ENCODE results near the gene CSNK1D. TPM values are rescaled to one million over a fixed set of nuclear protein-coding genes. Genes with fewer than 3 reads are reported as not detected.

The CSNK1D gene
- total and polyA plus RNA-seq, 12 donors = 23.7 to 185 (median 125) TPM

- Histone ChIP-seq H3K36me3 (replicated peaks in 1 of 2) (no peaks in the 10 kb centered on the region), H3K27ac (peak overlapping the region; percentile 58 to 97 (median 79)), H3K4me3 (peak overlapping the region in 1 of 4 donors; percentile 44), H3K27me3 (no peaks in the 10 kb centered on the region), H3K4me1 (replicated peaks in 1 of 2) (peaks cover 0 to 37% of the 10 kb centered on the region in 2 donors), H3K9me3 (replicated peaks in 1 of 3) (no peaks in the 10 kb centered on the region)
- peak; percentile 81 to 97 (median 91) for DNase-seq
- 42 to 53% (median 45%) methylated on average over 10 to 19 of the region's 19 CpGs for WGBS, 4 donors
- intact Hi-C loops (cut with DNase I) = loop anchor here in 1 of 2 donors (10.0 kb wide), 1 partner anchor 272 kb away; the partner anchor contains the start of genes CENPX and LRRC45
- TF ChIP-seq POLR2A (IDR thresholded peaks at IDR 0.05) = peak; percentile 34 to 82
- no peak for TF ChIP-seq CTCF (IDR thresholded peaks at IDR 0.05)
Measured at GRCh38 chr17:82297280-82297713, 23.8 kb upstream of the CSNK1D start.

- Histone ChIP-seq H3K27ac (peak overlapping the region; percentile 58 to 97 (median 79)), H3K27me3 (no peaks in the 10 kb centered on the region), H3K4me3 (peak overlapping the region in 1 of 4 donors; percentile 44), H3K9me3 (replicated peaks in 1 of 3) (no peaks in the 10 kb centered on the region), H3K36me3 (replicated peaks in 1 of 2) (no peaks in the 10 kb centered on the region), H3K4me1 (replicated peaks in 1 of 2) (peaks cover 0 to 42% of the 10 kb centered on the region in 2 donors)
- WGBS, 4 donors = 50 to 62% (median 53%) methylated on average over 7 of the region's 7 CpGs
- intact Hi-C loops (cut with DNase I) = loop anchor here in 1 of 2 donors (10.0 kb wide), 1 partner anchor 272 kb away; the partner anchor contains the start of genes CENPX and LRRC45
- no peak for TF ChIP-seq POLR2A (IDR thresholded peaks at IDR 0.05)
- no peak for TF ChIP-seq CTCF (IDR thresholded peaks at IDR 0.05)
- DNase-seq = no peak
Measured at GRCh38 chr17:82296511-82297279, 23.2 kb upstream of the CSNK1D start.

GRCh38 chr17:82295472-82295814, 21.9 kb upstream of the CSNK1D start:
- Histone ChIP-seq H3K9me3 (replicated peaks in 1 of 3) (no peaks in the 10 kb centered on the region), H3K4me3 (no peak overlapping the region), H3K27ac (peak overlapping the region in 1 of 5 donors; percentile 92), H3K27me3 (no peaks in the 10 kb centered on the region), H3K4me1 (replicated peaks in 1 of 2) (peaks cover 0 to 43% of the 10 kb centered on the region in 2 donors), H3K36me3 (replicated peaks in 1 of 2) (no peaks in the 10 kb centered on the region)
- intact Hi-C loops (cut with DNase I) = loop anchor here in 1 of 2 donors (10.0 kb wide), 1 partner anchor 271 kb away; the partner anchor contains the start of genes CENPX and LRRC45
- TF ChIP-seq CTCF (IDR thresholded peaks at IDR 0.05) = no peak
- TF ChIP-seq POLR2A (IDR thresholded peaks at IDR 0.05) = no peak
- 45 to 51% (median 47%) methylated on average over 4 of the region's 4 CpGs for WGBS, 4 donors
- no peak for DNase-seq

- H3K9me3 ChIP-seq (replicated peaks in 1 of 3) = no peaks in the 10 kb centered on the region
- intact Hi-C loops (cut with DNase I) = loop anchor here in 1 of 2 donors (10.0 kb wide), 1 partner anchor 269 kb away; the partner anchor contains the start of genes CENPX and LRRC45
- peaks cover 0 to 43% of the 10 kb centered on the region in 2 donors for H3K4me1 ChIP-seq (replicated peaks in 1 of 2)
- peak overlapping the region in 3 of 5 donors; percentile 68 to 99 (median 81) for H3K27ac ChIP-seq
- peak overlapping the region in 1 of 4 donors; percentile 96 for H3K4me3 ChIP-seq
- DNase-seq = no peak
- WGBS, 4 donors = 87 to 89% (median 87%) methylated on average over 15 of the region's 15 CpGs
- TF ChIP-seq POLR2A (IDR thresholded peaks at IDR 0.05) (no peak), CTCF (IDR thresholded peaks at IDR 0.05) (no peak)
- no peaks in the 10 kb centered on the region for H3K36me3 ChIP-seq (replicated peaks in 1 of 2)
- H3K27me3 ChIP-seq = no peaks in the 10 kb centered on the region
Measured at GRCh38 chr17:82294064-82294773, 20.7 kb upstream of the CSNK1D start.

Data from adrenal gland (tissue), 12 donors.